ENCODE results near the gene FEM1B. TPM values are rescaled to one million over a fixed set of nuclear protein-coding genes. Genes with fewer than 3 reads are reported as not detected.

FEM1B gene
- total and polyA plus RNA-seq, 2 donors (not counting 3 experiments of a cell fraction or from before 2014, with no cell fraction given): 11.1 to 33.2 TPM

GRCh38 chr15:68232937-68233336 is 44.6 kb upstream of the FEM1B start:
- FAIRE-seq (no peak), DNase-seq (ENCODE audit: low read depth, low spot score) (no peak)
- Histone ChIP-seq H3K9me3 (replicated peaks; ENCODE audit: control insufficient read depth, insufficient read depth, low read length) (no peaks in the 10 kb centered on the region), H2AFZ (ENCODE audit: low read depth, low read length) (no peak overlapping the region), H3K27ac (ENCODE audit: insufficient read depth, low read depth, low read length) (no peak overlapping the region), H4K20me1 (replicated peaks; ENCODE audit: control insufficient read depth, extremely low read depth, insufficient read depth, low read length) (no peaks in the 10 kb centered on the region), H3K9ac (replicated peaks; ENCODE audit: extremely low read depth, insufficient read depth, low read length) (no peak overlapping the region), H3K4me2 (ENCODE audit: insufficient read depth, low read length) (no peak overlapping the region), H3K9me1 (replicated peaks; ENCODE audit: control insufficient read depth, extremely low read depth, insufficient read depth, low read length) (no peaks in the 10 kb centered on the region), H3K4me1 (ENCODE audit: control insufficient read depth, extremely low read depth, insufficient read depth, low read length) (peaks cover 15% of the 10 kb centered on the region), H3K27me3 (ENCODE audit: control insufficient read depth in 2 of 2, insufficient read depth in 2 of 2, low read length in 2 of 2) (no peaks in the 10 kb centered on the region), H3K36me3 (ENCODE audit: control insufficient read depth in 2 of 2, extremely low read depth in 1 of 2, insufficient read depth in 2 of 2, low read length in 2 of 2) (no peaks in the 10 kb centered on the region), H3K4me3 (replicated peaks in 1 of 3; ENCODE audit: insufficient read depth in 1 of 3, low read depth in 1 of 3, low read length in 3 of 3) (no peak overlapping the region), H3K79me2 (ENCODE audit: control insufficient read depth, insufficient read depth, low read length) (peaks cover 12% of the 10 kb centered on the region)
- POLR2A ChIA-PET: no interaction called here
- intact Hi-C loops (cut with micrococcal nuclease): no loop called here
- dilution Hi-C loops (cut with MboI; ENCODE audit: extremely low pct_ligation_motif_present, low sequenced_read_pairs): no loop called here
- CTCF ChIA-PET: no interaction called here
- no peak for TF ChIP-seq JUN (IDR thresholded peaks at IDR 0.05; ENCODE audit: borderline replicate concordance, insufficient read depth, insufficient read length, low read depth)
- no peak for TF ChIP-seq MAX (IDR thresholded peaks at IDR 0.05; ENCODE audit: insufficient read depth, insufficient read length)
- no peak for TF ChIP-seq CTCF (IDR thresholded peaks at IDR 0.05; ENCODE audit: extremely low read depth in 1 of 2, insufficient read depth in 1 of 2, low read depth in 1 of 2, low read length in 2 of 2)
- no peak for TF ChIP-seq EZH2 (IDR thresholded peaks at IDR 0.05; ENCODE audit: borderline replicate concordance, low read depth, low read length, severe bottlenecking)
- TF ChIP-seq MYC (IDR thresholded peaks at IDR 0.05; ENCODE audit: low read depth, low read length): no peak
- TF ChIP-seq GATA2 (IDR thresholded peaks at IDR 0.05; ENCODE audit: insufficient read depth, insufficient read length, low read depth, low read length): no peak
- TF ChIP-seq POLR2AphosphoS5 (IDR thresholded peaks at IDR 0.05; ENCODE audit: insufficient read depth, low read depth, low read length): no peak
- TF ChIP-seq FOS (IDR thresholded peaks at IDR 0.05; ENCODE audit: borderline replicate concordance, insufficient read depth, low read length): no peak
- TF ChIP-seq POLR2A (IDR thresholded peaks at IDR 0.05; ENCODE audit: low read depth, low read length): no peak
- no TSS peak for BruUV-seq (replicated peaks)
